HEK293 (cell line): ENCODE results near the gene FRMD3.
A peak's percentile ranks its signal among the peaks of the same experiment; 100 is the strongest.

Experiments used
- CTCF ChIA-PET: fragments of 350-600 bp; formaldehyde crosslinking; extraction: SDS; loops from one replicate; lab custom pipeline; 2021; ENCODE audit warnings: antibody characterized with exemption; lab: Yijun Ruan, JAX
- POLR2A ChIA-PET: fragments of 300-600 bp; formaldehyde crosslinking; extraction: SDS; loops from one replicate; lab custom pipeline; 2020; ENCODE audit warnings: antibody characterized with exemption, inconsistent platforms; lab: Yijun Ruan, JAX
- H3K27ac ChIP-seq: fragments of 200-500 bp; sonication (Bioruptor generic); 2 replicates; pipeline ENCODE4 v1.5.1; 2014; ENCODE audit warnings: low read depth, low read length, control low read depth, inconsistent platforms; ENCODE audit errors: extremely low read depth
- H3K36me3 ChIP-seq, 2 experiments: fragments of 200-500 bp in 1 of 2; sonication (Bioruptor generic) in 1 of 2; 1 replicate in 1 of 2; 2 replicates in 1 of 2; pipeline ENCODE4 v1.5.1; 2014 to 2017; ENCODE audit warnings: inconsistent platforms in 2 of 2, low read length in 2 of 2; ENCODE audit not compliant: control insufficient read depth in 2 of 2, insufficient read depth in 1 of 2
- H3K4me1 ChIP-seq: fragments of 200-500 bp; sonication (Bioruptor generic); 2 replicates; pipeline ENCODE4 v1.5.1; 2014; ENCODE audit warnings: mild to moderate bottlenecking, low read length, inconsistent platforms; ENCODE audit not compliant: control insufficient read depth, insufficient read depth
- H3K4me3 ChIP-seq: 2 replicates; pipeline ENCODE4 v1.5.1; 2011; ENCODE audit warnings: low read depth, mild to moderate bottlenecking, control low read depth, low read length, moderate library complexity
- H3K9me3 ChIP-seq: fragments of 200-500 bp; sonication (Bioruptor generic); 2 replicates; pipeline ENCODE4 v1.5.1; 2014; ENCODE audit warnings: low read depth, low read length, inconsistent platforms; ENCODE audit not compliant: control insufficient read depth, insufficient read depth
- HOXA7 ChIP-seq: sonication (generic); formaldehyde crosslinking; IDR thresholded peaks from 2 replicates; pipeline ENCODE4 v1.8.1; 2022; ENCODE audit warnings: missing genetic modification reagents, borderline replicate concordance
- ZBTB20 ChIP-seq: fragments of 450-650 bp; formaldehyde crosslinking; IDR thresholded peaks from 2 replicates; pipeline ENCODE4 v1.5.1; 2016; ENCODE audit warnings: missing biosample characterization, missing genetic modification characterization
- ZFP37 ChIP-seq: fragments of 450-650 bp; formaldehyde crosslinking; IDR thresholded peaks from 2 replicates; pipeline ENCODE4 v1.5.1; 2016; ENCODE audit warnings: missing biosample characterization, missing genetic modification characterization
- ZNF335 ChIP-seq: fragments of 450-650 bp; formaldehyde crosslinking; conservative IDR thresholded peaks from 2 replicates; pipeline ENCODE4 v1.5.1; 2016; ENCODE audit warnings: missing biosample characterization, missing genetic modification characterization
- ZNF354C ChIP-seq: fragments of 450-650 bp; formaldehyde crosslinking; IDR thresholded peaks from 2 replicates; pipeline ENCODE4 v1.5.1; 2016; ENCODE audit warnings: missing biosample characterization, missing genetic modification characterization, low read depth, borderline replicate concordance
- ZNF521 ChIP-seq: fragments of 450-650 bp; formaldehyde crosslinking; IDR thresholded peaks from 2 replicates; pipeline ENCODE4 v1.5.1; 2017; ENCODE audit warnings: missing biosample characterization, mild to moderate bottlenecking, missing genetic modification characterization
- ZNF654 ChIP-seq: fragments of 450-650 bp; formaldehyde crosslinking; IDR thresholded peaks from 2 replicates; pipeline ENCODE4 v1.5.1; 2016; ENCODE audit warnings: low read depth, missing biosample characterization, missing genetic modification characterization
- ZNF664 ChIP-seq: fragments of 450-650 bp; formaldehyde crosslinking; IDR thresholded peaks from 2 replicates; pipeline ENCODE4 v1.5.1; 2016; ENCODE audit warnings: missing biosample characterization, missing genetic modification characterization
- ZNF830 ChIP-seq: fragments of 450-650 bp; IDR thresholded peaks from 2 replicates; pipeline ENCODE4 v1.5.0; 2018; ENCODE audit warnings: missing biosample characterization, missing genetic modification characterization, low read depth, mild to moderate bottlenecking, moderate library complexity
- TF ChIP-seq, protein P1 (sequence below): fragments of 450-650 bp; IDR thresholded peaks from 2 replicates; pipeline ENCODE4 v1.5.1; 2018; ENCODE audit warnings: missing biosample characterization, mild to moderate bottlenecking, missing genetic modification characterization
- TF ChIP-seq, protein P2 (sequence below): fragments of 450-650 bp; formaldehyde crosslinking; IDR thresholded peaks from 2 replicates; pipeline ENCODE4 v1.5.1; 2016; ENCODE audit warnings: missing biosample characterization, missing genetic modification characterization
- TF ChIP-seq, protein P3 (sequence below): fragments of 450-650 bp; formaldehyde crosslinking; IDR thresholded peaks from 2 replicates; pipeline ENCODE4 v1.5.1; 2016; ENCODE audit warnings: missing biosample characterization, missing genetic modification characterization, low read depth
- TF ChIP-seq, protein P4 (sequence below): fragments of 450-650 bp; formaldehyde crosslinking; IDR thresholded peaks from 2 replicates; pipeline ENCODE4 v1.5.1; 2016; ENCODE audit warnings: missing biosample characterization, missing genetic modification characterization

The FRMD3 gene

DNA sequence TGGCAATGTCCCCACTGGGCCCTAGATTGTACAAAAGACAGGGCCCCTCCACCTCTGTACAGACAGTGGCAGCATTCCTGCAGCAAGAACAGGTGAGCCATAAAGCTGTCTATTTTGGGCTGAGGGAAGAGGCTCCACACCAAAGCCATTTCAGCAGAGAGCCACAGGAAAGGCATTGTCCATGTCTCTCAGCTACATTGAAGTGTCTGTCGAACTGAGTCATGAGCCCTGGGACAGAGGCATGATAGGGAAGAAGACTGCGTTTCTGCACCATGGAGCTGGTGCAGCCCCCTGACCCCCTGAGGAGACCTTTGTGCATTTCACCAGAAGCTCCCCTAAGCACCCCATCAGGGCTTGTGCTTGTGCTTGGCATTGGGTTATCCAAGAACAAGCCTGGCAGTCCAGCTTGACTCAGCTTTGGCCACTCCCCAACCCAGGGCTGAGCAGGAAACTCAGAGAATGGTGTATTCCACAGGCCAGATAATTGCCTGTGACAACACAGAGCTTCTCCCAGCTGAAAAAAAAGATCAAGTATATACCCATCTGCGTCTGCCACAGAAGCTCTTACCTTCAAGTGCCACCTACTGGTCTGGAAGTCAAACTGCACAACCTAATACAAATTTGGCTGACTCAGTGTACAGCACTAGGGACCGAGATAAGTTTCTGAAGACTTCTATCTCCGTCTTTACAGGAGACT lies 5.9 kb upstream of the FRMD3 start:
- ChIA-PET CTCF (interaction anchor here (0.6 to 5.3 kb wide), 33 partner anchors 9 to 628 kb away, joined by 3 to 91 read pairs (median 4); no protein-coding TSS in a partner anchor), POLR2A (interaction anchor here (1.6 kb wide), 1 partner anchor 209 kb away, joined by 4 read pairs; no protein-coding TSS in a partner anchor)
- no peak overlapping the region for H3K27ac ChIP-seq
- H3K36me3 ChIP-seq, result no peaks in the 10 kb centered on the region
- no peaks in the 10 kb centered on the region for H3K9me3 ChIP-seq
- TF ChIP-seq ZFP37 (tag by site-specific recombination) (no peak), ZNF664 (tag by site-specific recombination) (no peak), ZNF654 (tag by site-specific recombination) (peak; percentile 65), ZNF521 (tag by site-specific recombination) (no peak), ZNF354C (no peak)
- TF ChIP-seq, protein P1, sequence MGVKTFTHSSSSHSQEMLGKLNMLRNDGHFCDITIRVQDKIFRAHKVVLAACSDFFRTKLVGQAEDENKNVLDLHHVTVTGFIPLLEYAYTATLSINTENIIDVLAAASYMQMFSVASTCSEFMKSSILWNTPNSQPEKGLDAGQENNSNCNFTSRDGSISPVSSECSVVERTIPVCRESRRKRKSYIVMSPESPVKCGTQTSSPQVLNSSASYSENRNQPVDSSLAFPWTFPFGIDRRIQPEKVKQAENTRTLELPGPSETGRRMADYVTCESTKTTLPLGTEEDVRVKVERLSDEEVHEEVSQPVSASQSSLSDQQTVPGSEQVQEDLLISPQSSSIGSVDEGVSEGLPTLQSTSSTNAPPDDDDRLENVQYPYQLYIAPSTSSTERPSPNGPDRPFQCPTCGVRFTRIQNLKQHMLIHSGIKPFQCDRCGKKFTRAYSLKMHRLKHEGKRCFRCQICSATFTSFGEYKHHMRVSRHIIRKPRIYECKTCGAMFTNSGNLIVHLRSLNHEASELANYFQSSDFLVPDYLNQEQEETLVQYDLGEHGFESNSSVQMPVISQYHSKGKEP (tag by site-specific recombination), result no peak
- TF ChIP-seq, protein P2, sequence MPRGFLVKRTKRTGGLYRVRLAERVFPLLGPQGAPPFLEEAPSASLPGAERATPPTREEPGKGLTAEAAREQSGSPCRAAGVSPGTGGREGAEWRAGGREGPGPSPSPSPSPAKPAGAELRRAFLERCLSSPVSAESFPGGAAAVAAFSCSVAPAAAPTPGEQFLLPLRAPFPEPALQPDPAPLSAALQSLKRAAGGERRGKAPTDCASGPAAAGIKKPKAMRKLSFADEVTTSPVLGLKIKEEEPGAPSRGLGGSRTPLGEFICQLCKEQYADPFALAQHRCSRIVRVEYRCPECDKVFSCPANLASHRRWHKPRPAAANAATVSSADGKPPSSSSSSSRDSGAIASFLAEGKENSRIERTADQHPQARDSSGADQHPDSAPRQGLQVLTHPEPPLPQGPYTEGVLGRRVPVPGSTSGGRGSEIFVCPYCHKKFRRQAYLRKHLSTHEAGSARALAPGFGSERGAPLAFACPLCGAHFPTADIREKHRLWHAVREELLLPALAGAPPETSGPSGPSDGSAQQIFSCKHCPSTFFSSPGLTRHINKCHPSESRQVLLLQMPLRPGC (tag by site-specific recombination), result no peak
- TF ChIP-seq, all 188 proteins: peak for 1
- Histone ChIP-seq H3K4me1 (no peaks in the 10 kb centered on the region), H3K4me3 (no peak overlapping the region)

DNA sequence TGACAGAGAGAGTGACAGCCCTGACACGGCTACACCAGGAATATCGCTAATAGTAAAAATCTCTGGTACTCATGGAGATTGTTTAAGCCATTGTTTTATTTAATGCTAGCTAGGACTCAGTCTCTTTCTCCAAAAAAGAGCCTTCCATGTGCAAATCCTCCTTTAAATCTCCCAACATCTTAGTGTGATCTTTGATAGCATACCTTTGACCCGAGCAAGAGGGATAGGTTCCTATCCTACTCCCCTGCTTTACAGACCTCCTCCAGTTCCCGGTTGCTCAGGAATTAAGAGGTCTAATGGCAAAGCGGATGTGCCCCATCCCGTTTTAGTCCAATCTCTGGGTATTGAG lies 663 bp upstream of the FRMD3 start:
- Histone ChIP-seq H3K36me3 (no peaks in the 10 kb centered on the region), H3K4me1 (no peaks in the 10 kb centered on the region), H3K4me3 (peak overlapping the region; percentile 64), H3K9me3 (no peaks in the 10 kb centered on the region), H3K27ac (no peak overlapping the region)
- TF ChIP-seq ZBTB20 (peak; percentile 15; the same call in 1 of the 2 replicates), HOXA7 (no peak)
- TF ChIP-seq, protein P3, sequence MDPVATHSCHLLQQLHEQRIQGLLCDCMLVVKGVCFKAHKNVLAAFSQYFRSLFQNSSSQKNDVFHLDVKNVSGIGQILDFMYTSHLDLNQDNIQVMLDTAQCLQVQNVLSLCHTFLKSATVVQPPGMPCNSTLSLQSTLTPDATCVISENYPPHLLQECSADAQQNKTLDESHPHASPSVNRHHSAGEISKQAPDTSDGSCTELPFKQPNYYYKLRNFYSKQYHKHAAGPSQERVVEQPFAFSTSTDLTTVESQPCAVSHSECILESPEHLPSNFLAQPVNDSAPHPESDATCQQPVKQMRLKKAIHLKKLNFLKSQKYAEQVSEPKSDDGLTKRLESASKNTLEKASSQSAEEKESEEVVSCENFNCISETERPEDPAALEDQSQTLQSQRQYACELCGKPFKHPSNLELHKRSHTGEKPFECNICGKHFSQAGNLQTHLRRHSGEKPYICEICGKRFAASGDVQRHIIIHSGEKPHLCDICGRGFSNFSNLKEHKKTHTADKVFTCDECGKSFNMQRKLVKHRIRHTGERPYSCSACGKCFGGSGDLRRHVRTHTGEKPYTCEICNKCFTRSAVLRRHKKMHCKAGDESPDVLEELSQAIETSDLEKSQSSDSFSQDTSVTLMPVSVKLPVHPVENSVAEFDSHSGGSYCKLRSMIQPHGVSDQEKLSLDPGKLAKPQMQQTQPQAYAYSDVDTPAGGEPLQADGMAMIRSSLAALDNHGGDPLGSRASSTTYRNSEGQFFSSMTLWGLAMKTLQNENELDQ (tag by site-specific recombination), result no peak
- ChIA-PET CTCF (interaction anchor here (0.5 to 3.0 kb wide), 15 partner anchors 10 to 453 kb away, joined by 3 to 18 read pairs (median 3); no protein-coding TSS in a partner anchor), POLR2A (no interaction called here)

DNA sequence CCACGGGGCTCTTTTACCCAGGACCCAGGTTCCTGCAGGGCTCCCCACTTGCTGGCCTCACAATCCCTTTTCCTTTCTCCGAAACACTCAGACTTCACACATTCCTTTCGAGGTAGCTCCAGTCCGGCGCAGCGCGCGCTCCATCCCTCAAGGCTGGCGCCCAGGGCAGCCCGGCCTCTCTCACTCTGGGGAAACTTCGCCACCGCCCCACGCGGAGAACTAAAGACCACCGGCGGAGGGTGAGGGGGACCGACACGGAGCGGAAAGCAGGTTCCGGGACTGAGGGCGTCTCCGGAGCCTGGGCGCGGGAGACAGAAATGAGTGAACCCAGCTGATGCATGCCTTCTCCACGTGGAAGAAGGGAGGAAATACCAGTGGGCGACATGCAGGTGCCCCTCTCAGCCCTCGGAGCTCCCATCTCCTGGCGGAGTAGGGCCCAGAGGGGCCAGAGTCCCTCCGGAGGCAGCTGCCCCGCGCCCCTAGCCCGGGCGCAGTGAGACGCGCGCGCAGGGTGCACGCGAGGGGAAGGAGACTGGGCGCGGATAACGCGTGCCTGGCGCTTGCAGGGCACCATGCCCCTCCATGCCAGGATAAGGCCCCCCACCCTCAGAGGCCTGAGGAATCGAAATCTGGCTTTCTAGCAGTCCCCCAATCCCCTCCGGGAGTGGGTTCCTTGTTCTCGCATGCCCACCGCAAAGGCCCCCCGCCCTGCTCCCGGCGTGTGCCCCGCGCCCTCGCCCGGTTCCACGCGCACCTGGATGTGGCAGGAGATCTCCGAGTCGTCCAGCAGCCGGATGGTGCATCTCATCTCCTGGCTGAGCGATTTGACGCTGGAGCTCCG lies 650 bp downstream of the FRMD3 start:
- POLR2A ChIA-PET, result no interaction called here
- TF ChIP-seq ZNF830 (tag by site-specific recombination), result no peak
- TF ChIP-seq, protein P4, sequence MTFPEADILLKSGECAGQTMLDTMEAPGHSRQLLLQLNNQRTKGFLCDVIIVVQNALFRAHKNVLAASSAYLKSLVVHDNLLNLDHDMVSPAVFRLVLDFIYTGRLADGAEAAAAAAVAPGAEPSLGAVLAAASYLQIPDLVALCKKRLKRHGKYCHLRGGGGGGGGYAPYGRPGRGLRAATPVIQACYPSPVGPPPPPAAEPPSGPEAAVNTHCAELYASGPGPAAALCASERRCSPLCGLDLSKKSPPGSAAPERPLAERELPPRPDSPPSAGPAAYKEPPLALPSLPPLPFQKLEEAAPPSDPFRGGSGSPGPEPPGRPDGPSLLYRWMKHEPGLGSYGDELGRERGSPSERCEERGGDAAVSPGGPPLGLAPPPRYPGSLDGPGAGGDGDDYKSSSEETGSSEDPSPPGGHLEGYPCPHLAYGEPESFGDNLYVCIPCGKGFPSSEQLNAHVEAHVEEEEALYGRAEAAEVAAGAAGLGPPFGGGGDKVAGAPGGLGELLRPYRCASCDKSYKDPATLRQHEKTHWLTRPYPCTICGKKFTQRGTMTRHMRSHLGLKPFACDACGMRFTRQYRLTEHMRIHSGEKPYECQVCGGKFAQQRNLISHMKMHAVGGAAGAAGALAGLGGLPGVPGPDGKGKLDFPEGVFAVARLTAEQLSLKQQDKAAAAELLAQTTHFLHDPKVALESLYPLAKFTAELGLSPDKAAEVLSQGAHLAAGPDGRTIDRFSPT, result peak; percentile 30; the same call in 1 of the 2 replicates
- 0 out of 2 replicates have a peak, but pooled peaks have one; percentile 24 for TF ChIP-seq ZNF335 (tag by site-specific recombination)
- TF ChIP-seq, all 188 proteins: peak for 2
- Histone ChIP-seq H3K4me1 (no peaks in the 10 kb centered on the region), H3K36me3 (no peaks in the 10 kb centered on the region), H3K4me3 (peak overlapping the region; percentile 64), H3K9me3 (no peaks in the 10 kb centered on the region), H3K27ac (no peak overlapping the region)
- CTCF ChIA-PET, result interaction anchor here (0.6 to 3.0 kb wide), 6 partner anchors 14 to 385 kb away, joined by 3 to 18 read pairs (median 3); no protein-coding TSS in a partner anchor
